CD14-positive monocyte (primary cell): Measurements from ENCODE around the gene HOXB5. TPM values are rescaled to one million over a fixed set of nuclear protein-coding genes. Genes with fewer than 3 reads are reported as not detected.
A peak's percentile ranks its signal among the peaks of the same experiment; 100 is the strongest.

Experiments used
- DNase-seq, 3 donors: peaks; one replicate each; pipeline ENCODE4 v3.0.0-alpha.2; 2011 to 2022
- H2AFZ ChIP-seq: 2 replicates; pipeline ENCODE4 v1.6.0; 2012; ENCODE audit warnings: mild to moderate bottlenecking, low read depth, low read length, inconsistent platforms; ENCODE audit not compliant: insufficient read depth, poor library complexity, severe bottlenecking
- H3K27ac ChIP-seq, 2 donors: 1 replicate in 1 of 2; 2 replicates in 1 of 2; pipeline ENCODE4 v1.5.1; 2012 to 2013; ENCODE audit warnings: low read length in 2 of 2, control low read depth in 1 of 2, inconsistent platforms in 1 of 2, low read depth in 1 of 2, mild to moderate bottlenecking in 1 of 2
- H3K27me3 ChIP-seq, 2 donors: one replicate each; pipeline versions ENCODE4 v1.6.0 to v1.6.1; 2011 to 2013; ENCODE audit warnings: low read length in 2 of 2; ENCODE audit not compliant: control insufficient read depth in 2 of 2, insufficient read depth in 2 of 2
- H3K36me3 ChIP-seq, 2 donors: replicated peaks in 1 of 2; 1 replicate in 1 of 2; 2 replicates in 1 of 2; pipeline versions ENCODE4 v1.5.1 to v1.6.1; 2012 to 2013; ENCODE audit warnings: low read length in 2 of 2, control low read depth in 1 of 2, inconsistent platforms in 1 of 2, mild to moderate bottlenecking in 1 of 2; ENCODE audit not compliant: insufficient read depth in 2 of 2, control insufficient read depth in 1 of 2
- H3K4me1 ChIP-seq, 2 donors: 1 replicate in 1 of 2; 2 replicates in 1 of 2; pipeline versions ENCODE4 v1.5.1 to v1.6.1; 2012 to 2013; ENCODE audit warnings: low read length in 2 of 2, control low read depth in 1 of 2, inconsistent platforms in 1 of 2, mild to moderate bottlenecking in 1 of 2, moderate library complexity in 1 of 2; ENCODE audit not compliant: insufficient read depth in 2 of 2, control insufficient read depth in 1 of 2
- H3K4me2 ChIP-seq: replicated peaks from 2 replicates; pipeline ENCODE3; 2012; ENCODE audit warnings: low read length, moderate library complexity, mild to moderate bottlenecking; ENCODE audit not compliant: poor library complexity, severe bottlenecking; ENCODE audit errors: extremely low read depth
- H3K4me3 ChIP-seq, 3 experiments: fragments of 200-600 bp in 1 of 3; sonication (generic) in 1 of 3; replicated peaks in 1 of 3; 1 replicate in 2 of 3; 2 replicates in 1 of 3; pipeline ENCODE4 v1.5.1; 2011 to 2013; ENCODE audit warnings: low read length in 3 of 3, mild to moderate bottlenecking in 3 of 3, control low read depth in 2 of 3, low read depth in 2 of 3, inconsistent platforms in 1 of 3, moderate library complexity in 1 of 3
- H3K79me2 ChIP-seq: 2 replicates; pipeline ENCODE4 v1.6.0; 2012; ENCODE audit warnings: mild to moderate bottlenecking, control low read depth, inconsistent platforms, low read length, moderate library complexity; ENCODE audit not compliant: insufficient read depth
- H3K9ac ChIP-seq: 2 replicates; pipeline ENCODE4 v1.6.0; 2017; ENCODE audit warnings: low read length, mild to moderate bottlenecking; ENCODE audit not compliant: insufficient read depth, poor library complexity, severe bottlenecking
- H3K9me3 ChIP-seq, 2 donors: replicated peaks in 1 of 2; 1 replicate in 1 of 2; 2 replicates in 1 of 2; pipeline versions ENCODE4 v1.5.1 to v1.6.1; 2012 to 2013; ENCODE audit warnings: low read length in 2 of 2, control low read depth in 1 of 2; ENCODE audit not compliant: control insufficient read depth in 1 of 2, insufficient read depth in 1 of 2
- H4K20me1 ChIP-seq: 2 replicates; pipeline ENCODE4 v1.6.0; 2012; ENCODE audit warnings: mild to moderate bottlenecking, low read length, control low read depth, moderate library complexity; ENCODE audit not compliant: insufficient read depth
- H3K27ac Mint-ChIP-seq, 7 donors: one replicate each; pipeline ENCODE4 v1.8.0; 2020; ENCODE audit warnings: mild to moderate bottlenecking in 7 of 7, mixed read lengths in 7 of 7, moderate library complexity in 6 of 7, inconsistent platforms in 2 of 7
- H3K27me3 Mint-ChIP-seq, 3 donors: one replicate each; pipeline ENCODE4 v1.8.0; 2021 to 2022; ENCODE audit warnings: low read depth in 3 of 3, mild to moderate bottlenecking in 3 of 3, mixed read lengths in 3 of 3, moderate library complexity in 3 of 3, inconsistent platforms in 1 of 3
- H3K36me3 Mint-ChIP-seq, 2 donors: one replicate each; pipeline ENCODE4 v1.8.0; 2020; ENCODE audit warnings: mixed read lengths in 2 of 2, inconsistent platforms in 1 of 2, mild to moderate bottlenecking in 1 of 2
- H3K4me1 Mint-ChIP-seq: one replicate; pipeline ENCODE4 v1.8.0; 2020; ENCODE audit warnings: mild to moderate bottlenecking, mixed read lengths
- H3K4me3 Mint-ChIP-seq, 2 donors: one replicate each; pipeline ENCODE4 v1.8.0; 2020; ENCODE audit warnings: mild to moderate bottlenecking in 2 of 2, mixed read lengths in 2 of 2, moderate library complexity in 1 of 2
- H3K9me3 Mint-ChIP-seq, 7 donors: one replicate each; pipeline ENCODE4 v1.8.0; 2020 to 2022; ENCODE audit warnings: mixed read lengths in 7 of 7, mild to moderate bottlenecking in 6 of 7, moderate library complexity in 6 of 7, inconsistent platforms in 2 of 7
- WGBS: methylation state at CpG from one replicate; pipeline ENCODE4 v1.1.5; 2013; ENCODE audit warnings: missing lambda C conversion rate; ENCODE audit not compliant: insufficient coverage; 5-methylcytosine and 5-hydroxymethylcytosine counted together
- intact Hi-C, 2 donors: fragments of 100-400 bp; cut with micrococcal nuclease; formaldehyde crosslinking; loops; one replicate each; pipeline versions ENCODE4 v1.15.0 to v1.15.1; 2023
- polyA plus RNA-seq, 3 donors: library from polyadenylated mRNA; depleted of rRNA in 1 of 3; unstranded in 2 of 3; stranded (reverse) in 1 of 3; fragments of 300-500 nt in 2 of 3; fragments of >200 nt in 1 of 3; fragmentation: Illumina TruSeq in 2 of 3; gene quantifications; 1 replicate in 2 of 3; 2 replicates in 1 of 3; pipeline ENCODE4 v1.2.3, GENCODE V29; 2012 to 2021
- TF ChIP-seq, protein P1 (sequence below): fragments of 200-600 bp; IDR thresholded peaks from one replicate; pipeline ENCODE4 v1.8.0; 2022; ENCODE audit warnings: antibody characterized with exemption, mild to moderate bottlenecking

HOXB5 gene
- polyA plus RNA-seq, 3 donors = not detected

DNA sequence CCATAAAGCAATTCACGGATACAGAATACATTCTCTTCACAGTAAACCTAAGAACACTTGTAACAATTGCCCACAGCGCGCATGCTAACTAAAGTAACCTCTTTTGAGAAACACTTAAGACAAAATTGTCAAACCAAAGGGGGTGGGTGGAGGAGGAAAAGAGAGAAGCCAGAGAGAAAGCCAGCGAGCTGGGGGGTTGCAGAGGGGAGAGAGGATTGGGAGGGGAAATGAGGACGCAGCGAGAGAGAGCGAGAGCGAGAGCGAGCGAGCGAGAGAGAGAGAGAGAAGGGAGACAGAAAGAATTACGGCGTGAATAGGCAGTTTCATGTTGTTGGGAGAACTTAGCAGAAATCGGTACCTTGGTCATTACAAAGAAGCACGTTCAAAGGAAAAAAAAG, 18.9 kb upstream of the HOXB5 start:
- TF ChIP-seq, protein P1, sequence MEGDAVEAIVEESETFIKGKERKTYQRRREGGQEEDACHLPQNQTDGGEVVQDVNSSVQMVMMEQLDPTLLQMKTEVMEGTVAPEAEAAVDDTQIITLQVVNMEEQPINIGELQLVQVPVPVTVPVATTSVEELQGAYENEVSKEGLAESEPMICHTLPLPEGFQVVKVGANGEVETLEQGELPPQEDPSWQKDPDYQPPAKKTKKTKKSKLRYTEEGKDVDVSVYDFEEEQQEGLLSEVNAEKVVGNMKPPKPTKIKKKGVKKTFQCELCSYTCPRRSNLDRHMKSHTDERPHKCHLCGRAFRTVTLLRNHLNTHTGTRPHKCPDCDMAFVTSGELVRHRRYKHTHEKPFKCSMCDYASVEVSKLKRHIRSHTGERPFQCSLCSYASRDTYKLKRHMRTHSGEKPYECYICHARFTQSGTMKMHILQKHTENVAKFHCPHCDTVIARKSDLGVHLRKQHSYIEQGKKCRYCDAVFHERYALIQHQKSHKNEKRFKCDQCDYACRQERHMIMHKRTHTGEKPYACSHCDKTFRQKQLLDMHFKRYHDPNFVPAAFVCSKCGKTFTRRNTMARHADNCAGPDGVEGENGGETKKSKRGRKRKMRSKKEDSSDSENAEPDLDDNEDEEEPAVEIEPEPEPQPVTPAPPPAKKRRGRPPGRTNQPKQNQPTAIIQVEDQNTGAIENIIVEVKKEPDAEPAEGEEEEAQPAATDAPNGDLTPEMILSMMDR = no peak
- H3K9me3 Mint-ChIP-seq = peaks cover 0 to 50% (median 27%) of the 10 kb centered on the region in 7 donors
- Histone ChIP-seq H3K4me1 (peaks cover 36 to 43% of the 10 kb centered on the region in 2 donors), H3K4me3 (peak overlapping the region in 1 of 3 experiments; percentile 49), H3K27ac (no peak overlapping the region), H3K4me2 (peak overlapping the region; percentile 55), H3K79me2 (no peaks in the 10 kb centered on the region), H3K9ac (no peak overlapping the region), H3K27me3 (peaks cover 77 to 98% of the 10 kb centered on the region in 2 donors), H2AFZ (no peak overlapping the region), H3K9me3 (peaks cover 9 to 54% of the 10 kb centered on the region in 2 donors), H4K20me1 (no peaks in the 10 kb centered on the region), H3K36me3 (no peaks in the 10 kb centered on the region)
- H3K27me3 Mint-ChIP-seq = peaks cover 93 to 99% (median 97%) of the 10 kb centered on the region in 3 donors
- DNase-seq = no peak
- H3K4me3 Mint-ChIP-seq = peak overlapping the region; percentile 58 to 92
- peaks cover 9 to 16% of the 10 kb centered on the region in 2 donors for H3K36me3 Mint-ChIP-seq
- peaks cover 39% of the 10 kb centered on the region for H3K4me1 Mint-ChIP-seq
- 1% methylated on average over 11 of the region's 15 CpGs for WGBS
- H3K27ac Mint-ChIP-seq = peak overlapping the region in 1 of 7 donors; percentile 4
- intact Hi-C loops = no loop called here

- Histone ChIP-seq H2AFZ (no peak overlapping the region), H3K27me3 (peaks cover 73 to 98% of the 10 kb centered on the region in 2 donors), H3K27ac (no peak overlapping the region), H3K79me2 (no peaks in the 10 kb centered on the region), H3K4me3 (peak overlapping the region in 1 of 3 experiments; percentile 78), H3K9me3 (peaks cover 9 to 48% of the 10 kb centered on the region in 2 donors), H3K9ac (no peak overlapping the region), H3K36me3 (no peaks in the 10 kb centered on the region), H4K20me1 (no peaks in the 10 kb centered on the region), H3K4me2 (peak overlapping the region; percentile 99), H3K4me1 (peaks cover 36 to 43% of the 10 kb centered on the region in 2 donors)
- TF ChIP-seq, protein P1 = no peak
- WGBS = 2% methylated on average over 17 of the region's 36 CpGs
- intact Hi-C loops = no loop called here
- peak overlapping the region; percentile 80 to 96 for H3K4me3 Mint-ChIP-seq
- H3K27me3 Mint-ChIP-seq = peaks cover 93 to 98% (median 96%) of the 10 kb centered on the region in 3 donors
- peaks cover 39% of the 10 kb centered on the region for H3K4me1 Mint-ChIP-seq
- H3K27ac Mint-ChIP-seq = peak overlapping the region in 1 of 7 donors; percentile 60
- DNase-seq = no peak
- peaks cover 9 to 16% of the 10 kb centered on the region in 2 donors for H3K36me3 Mint-ChIP-seq
- H3K9me3 Mint-ChIP-seq = peaks cover 0 to 49% (median 27%) of the 10 kb centered on the region in 7 donors
Observed at GRCh38 chr17:48611681-48612455, 18.3 kb upstream of the HOXB5 start.
